Gastrocnemius medialis (tissue), 4 donors: ENCODE results near the gene CCDC92. TPM values are rescaled to one million over a fixed set of nuclear protein-coding genes. Genes with fewer than 3 reads are reported as not detected.

Source experiments
- ATAC-seq, 2 donors: fragments of 150-250 bp; one replicate each; pipeline ENCODE4 v1.9.1; 2016
- DNase-seq, 2 donors: peaks; one replicate each; pipeline ENCODE4 v3.0.0-alpha.2; 2019
- H3K27ac ChIP-seq, 4 donors: fragments of 200-600 bp; sonication (generic); 1 replicate in 1 of 4; 2 replicates in 3 of 4; pipeline ENCODE4 v1.5.1; 2016 to 2018; ENCODE audit warnings: mild to moderate bottlenecking in 2 of 4, moderate library complexity in 1 of 4
- H3K27me3 ChIP-seq, 3 donors: fragments of 200-600 bp; sonication (generic) in 2 of 3; 1 replicate in 1 of 3; 2 replicates in 2 of 3; pipeline versions ENCODE4 v1.5.1 to v1.6.0; 2016 to 2019; ENCODE audit warnings: mild to moderate bottlenecking in 1 of 3, moderate library complexity in 1 of 3
- H3K36me3 ChIP-seq, 2 donors: fragments of 200-600 bp; sonication (generic) in 1 of 2; one replicate each; pipeline ENCODE4 v1.5.1; 2017 to 2018
- H3K4me1 ChIP-seq, 2 donors: fragments of 200-600 bp; sonication (generic) in 1 of 2; one replicate each; pipeline ENCODE4 v1.5.1; 2016 to 2017; ENCODE audit warnings: mild to moderate bottlenecking in 2 of 2
- H3K4me3 ChIP-seq, 4 donors: fragments of 200-600 bp; sonication (generic) in 3 of 4; 1 replicate in 1 of 4; 2 replicates in 3 of 4; pipeline ENCODE4 v1.5.1; 2016 to 2019; ENCODE audit warnings: mild to moderate bottlenecking in 2 of 4
- H3K9me3 ChIP-seq, 3 donors: fragments of 200-600 bp; sonication (generic) in 2 of 3; 1 replicate in 1 of 3; 2 replicates in 2 of 3; pipeline ENCODE4 v1.5.1; 2016 to 2019
- POLR2A ChIP-seq, 2 donors: fragments of 450-650 bp; IDR thresholded peaks; one replicate each; pipeline ENCODE4 v1.6.1; 2017; ENCODE audit warnings: antibody characterized with exemption in 2 of 2, mild to moderate bottlenecking in 2 of 2, moderate library complexity in 2 of 2
- in situ Hi-C, 4 donors: fragments of 200-750 bp; cut with MboI; loops; one replicate each; pipeline versions ENCODE4 v1.15.0 to v1.8.0; 2017; ENCODE audit warnings: low sequenced_read_pairs in 4 of 4
- intact Hi-C: fragments of 100-400 bp; cut with DNase I; formaldehyde crosslinking; loops from one replicate; pipeline ENCODE4 v1.15.1; 2023; ENCODE audit warnings: low total_unique reads
- total RNA-seq, 4 donors: library from RNA; depleted of rRNA; stranded (reverse); fragments of >200 nt; gene quantifications; one replicate each; pipeline versions ENCODE4 v1.1.0 to v1.2.3, GENCODE V29; 2016
- TF ChIP-seq, protein P1 (sequence below), 5 experiments: fragments of 450-650 bp in 3 of 5; fragments of 200-600 bp in 2 of 5; sonication (generic) in 2 of 5; IDR thresholded peaks in 4 of 5; conservative IDR thresholded peaks in 1 of 5; 1 replicate in 4 of 5; 2 replicates in 1 of 5; pipeline ENCODE4 v1.5.1; 2016 to 2019; ENCODE audit warnings: antibody characterized with exemption in 5 of 5, mild to moderate bottlenecking in 3 of 5, moderate library complexity in 3 of 5

The CCDC92 gene
- total RNA-seq, 4 donors from 2014 or later, result 21.1 to 29.1 (median 23.7) TPM

- no peaks in the 10 kb centered on the region for H3K9me3 ChIP-seq
- no peaks in the 10 kb centered on the region for H3K27me3 ChIP-seq
- TF ChIP-seq, protein P1, sequence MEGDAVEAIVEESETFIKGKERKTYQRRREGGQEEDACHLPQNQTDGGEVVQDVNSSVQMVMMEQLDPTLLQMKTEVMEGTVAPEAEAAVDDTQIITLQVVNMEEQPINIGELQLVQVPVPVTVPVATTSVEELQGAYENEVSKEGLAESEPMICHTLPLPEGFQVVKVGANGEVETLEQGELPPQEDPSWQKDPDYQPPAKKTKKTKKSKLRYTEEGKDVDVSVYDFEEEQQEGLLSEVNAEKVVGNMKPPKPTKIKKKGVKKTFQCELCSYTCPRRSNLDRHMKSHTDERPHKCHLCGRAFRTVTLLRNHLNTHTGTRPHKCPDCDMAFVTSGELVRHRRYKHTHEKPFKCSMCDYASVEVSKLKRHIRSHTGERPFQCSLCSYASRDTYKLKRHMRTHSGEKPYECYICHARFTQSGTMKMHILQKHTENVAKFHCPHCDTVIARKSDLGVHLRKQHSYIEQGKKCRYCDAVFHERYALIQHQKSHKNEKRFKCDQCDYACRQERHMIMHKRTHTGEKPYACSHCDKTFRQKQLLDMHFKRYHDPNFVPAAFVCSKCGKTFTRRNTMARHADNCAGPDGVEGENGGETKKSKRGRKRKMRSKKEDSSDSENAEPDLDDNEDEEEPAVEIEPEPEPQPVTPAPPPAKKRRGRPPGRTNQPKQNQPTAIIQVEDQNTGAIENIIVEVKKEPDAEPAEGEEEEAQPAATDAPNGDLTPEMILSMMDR (IDR thresholded peaks at IDR 0.05 in 4 of 5, conservative IDR thresholded peaks at IDR 0.05 in 1 of 5), result no peak
- TF ChIP-seq POLR2A (IDR thresholded peaks at IDR 0.05), result no peak
- H3K36me3 ChIP-seq, result no peaks in the 10 kb centered on the region
- H3K4me3 ChIP-seq, result no peak overlapping the region
- H3K4me1 ChIP-seq, result peaks cover 35 to 40% of the 10 kb centered on the region in 2 donors
- no peak for DNase-seq
- ATAC-seq, result no peak
- H3K27ac ChIP-seq, result peak overlapping the region; percentile 38 to 68 (median 58)
- intact Hi-C loops (no loop called here), in situ Hi-C loops (loop anchor here in 2 of 4 donors (5.0 to 10.0 kb wide), 2 partner anchors 80 to 82 kb away; no protein-coding TSS in a partner anchor)
Observed at GRCh38 chr12:123987022-123987421, 14.4 kb upstream of the CCDC92 start.

- no peak overlapping the region for H3K4me3 ChIP-seq
- H3K4me1 ChIP-seq, result peaks cover 34 to 40% of the 10 kb centered on the region in 2 donors
- DNase-seq (no peak), ATAC-seq (peak; percentile 34 to 47)
- intact Hi-C loops (no loop called here), in situ Hi-C loops (loop anchor here in 2 of 4 donors (5.0 to 10.0 kb wide), 2 partner anchors 79 to 82 kb away; no protein-coding TSS in a partner anchor)
- peak overlapping the region; percentile 38 to 68 (median 58) for H3K27ac ChIP-seq
- H3K9me3 ChIP-seq, result no peaks in the 10 kb centered on the region
- TF ChIP-seq, protein P1 (IDR thresholded peaks at IDR 0.05 in 4 of 5, conservative IDR thresholded peaks at IDR 0.05 in 1 of 5), result no peak
- no peak for TF ChIP-seq POLR2A (IDR thresholded peaks at IDR 0.05)
- H3K36me3 ChIP-seq, result no peaks in the 10 kb centered on the region
- no peaks in the 10 kb centered on the region for H3K27me3 ChIP-seq
Observed at GRCh38 chr12:123986374-123986965, 13.8 kb upstream of the CCDC92 start.

- in situ Hi-C loops, result loop anchor here in 2 of 4 donors (5.0 to 10.0 kb wide), 2 partner anchors 78 to 80 kb away; no protein-coding TSS in a partner anchor
- Histone ChIP-seq H3K4me1 (peaks cover 18 to 39% of the 10 kb centered on the region in 2 donors), H3K36me3 (no peaks in the 10 kb centered on the region), H3K27me3 (no peaks in the 10 kb centered on the region), H3K27ac (peak overlapping the region in 1 of 4 donors; percentile 13), H3K9me3 (no peaks in the 10 kb centered on the region), H3K4me3 (no peak overlapping the region)
- DNase-seq, result no peak
- intact Hi-C loops, result loop anchor here (5.0 kb wide), 1 partner anchor 78 kb away; no protein-coding TSS in a partner anchor
- TF ChIP-seq, protein P1 (IDR thresholded peaks at IDR 0.05 in 4 of 5, conservative IDR thresholded peaks at IDR 0.05 in 1 of 5), result no peak
- no peak for TF ChIP-seq POLR2A (IDR thresholded peaks at IDR 0.05)
- no peak for ATAC-seq
Observed at GRCh38 chr12:123984903-123985302, 12.3 kb upstream of the CCDC92 start.

DNA sequence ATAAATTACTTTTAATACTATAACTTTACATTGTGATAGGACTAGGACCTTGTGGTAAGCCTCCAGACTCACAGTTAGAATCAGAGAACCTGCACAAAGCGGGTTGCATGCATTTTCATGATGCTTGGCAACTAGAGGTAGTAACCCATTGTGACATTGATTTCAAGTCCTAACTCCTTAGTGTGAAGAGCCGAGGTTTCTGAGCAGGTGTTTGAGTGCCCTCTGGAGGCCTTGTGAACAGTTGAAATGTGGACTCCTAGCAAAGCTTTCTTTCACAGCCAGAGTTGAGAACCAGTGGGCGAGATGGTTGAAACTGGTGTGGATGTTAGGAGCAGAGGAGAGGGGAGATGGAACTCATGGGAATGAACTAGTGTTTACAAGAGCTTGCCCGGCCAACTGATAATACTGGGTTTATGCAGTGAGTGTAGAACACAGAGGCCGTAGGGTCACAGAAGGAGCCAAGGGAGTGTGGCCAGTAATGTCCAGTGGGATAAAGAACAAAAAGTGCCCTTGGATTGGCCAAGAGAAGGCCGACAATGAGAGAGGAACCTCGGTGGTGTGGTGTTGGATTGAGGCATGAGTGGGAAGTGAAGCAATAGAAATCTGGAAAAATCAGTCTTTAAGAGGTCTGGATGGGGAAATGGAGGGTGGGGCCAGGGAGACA is 11.3 kb upstream of the CCDC92 start:
- ATAC-seq (peak; percentile 83 to 85), DNase-seq (peak; percentile 18 to 36)
- H3K9me3 ChIP-seq, result no peaks in the 10 kb centered on the region
- no peak for TF ChIP-seq POLR2A (IDR thresholded peaks at IDR 0.05)
- TF ChIP-seq, protein P1 (IDR thresholded peaks at IDR 0.05 in 4 of 5, conservative IDR thresholded peaks at IDR 0.05 in 1 of 5), result peak; percentile 36 to 63 (median 50)
- in situ Hi-C loops, result loop anchor here in 1 of 4 donors (10.0 kb wide), 1 partner anchor 79 kb away; no protein-coding TSS in a partner anchor
- H3K36me3 ChIP-seq, result no peaks in the 10 kb centered on the region
- no peak overlapping the region for H3K4me3 ChIP-seq
- intact Hi-C loops, result loop anchor here (5.0 kb wide), 1 partner anchor 77 kb away; no protein-coding TSS in a partner anchor
- no peaks in the 10 kb centered on the region for H3K27me3 ChIP-seq
- H3K4me1 ChIP-seq, result peaks cover 9 to 30% of the 10 kb centered on the region in 2 donors
- H3K27ac ChIP-seq, result peak overlapping the region in 1 of 4 donors; percentile 7
